DOHH2 (cell line): ENCODE data around the gene MON2.

Experiments
- EZH2phosphoT487 ChIP-seq: fragments of 200-600 bp; sonication (generic); IDR thresholded peaks from 2 replicates; pipeline ENCODE4 v1.6.1; 2017; ENCODE audit warnings: borderline replicate concordance, mild to moderate bottlenecking, antibody characterized with exemption, low read length, moderate library complexity, mixed read lengths
- TF ChIP-seq, protein P1 (sequence below): fragments of 200-600 bp; sonication (generic); IDR thresholded peaks from one replicate; pipeline ENCODE4 v1.5.1; 2014; ENCODE audit warnings: antibody characterized with exemption, mild to moderate bottlenecking, low read depth, low read length; ENCODE audit not compliant: poor library complexity, severe bottlenecking

DNA sequence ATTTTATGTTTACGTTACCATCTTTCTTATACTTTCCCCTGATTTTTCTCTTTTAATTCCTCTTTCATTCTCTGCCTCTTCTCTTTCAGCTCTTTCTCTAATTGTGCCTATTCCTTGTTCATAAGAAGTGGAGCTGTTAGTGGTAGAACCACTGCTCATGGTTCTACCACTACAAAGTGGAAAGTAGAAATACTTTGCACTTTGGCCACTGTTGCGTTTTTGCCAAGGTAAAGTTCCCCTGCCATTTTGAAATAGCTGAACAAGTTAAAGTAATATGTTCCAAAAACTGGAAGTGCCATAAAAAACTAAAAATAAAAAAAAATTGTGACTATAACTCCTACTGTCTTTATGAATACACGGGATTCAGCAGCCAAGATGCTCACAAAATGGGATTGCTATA is 130.6 kb downstream of the MON2 start:
- TF ChIP-seq, protein P1, sequence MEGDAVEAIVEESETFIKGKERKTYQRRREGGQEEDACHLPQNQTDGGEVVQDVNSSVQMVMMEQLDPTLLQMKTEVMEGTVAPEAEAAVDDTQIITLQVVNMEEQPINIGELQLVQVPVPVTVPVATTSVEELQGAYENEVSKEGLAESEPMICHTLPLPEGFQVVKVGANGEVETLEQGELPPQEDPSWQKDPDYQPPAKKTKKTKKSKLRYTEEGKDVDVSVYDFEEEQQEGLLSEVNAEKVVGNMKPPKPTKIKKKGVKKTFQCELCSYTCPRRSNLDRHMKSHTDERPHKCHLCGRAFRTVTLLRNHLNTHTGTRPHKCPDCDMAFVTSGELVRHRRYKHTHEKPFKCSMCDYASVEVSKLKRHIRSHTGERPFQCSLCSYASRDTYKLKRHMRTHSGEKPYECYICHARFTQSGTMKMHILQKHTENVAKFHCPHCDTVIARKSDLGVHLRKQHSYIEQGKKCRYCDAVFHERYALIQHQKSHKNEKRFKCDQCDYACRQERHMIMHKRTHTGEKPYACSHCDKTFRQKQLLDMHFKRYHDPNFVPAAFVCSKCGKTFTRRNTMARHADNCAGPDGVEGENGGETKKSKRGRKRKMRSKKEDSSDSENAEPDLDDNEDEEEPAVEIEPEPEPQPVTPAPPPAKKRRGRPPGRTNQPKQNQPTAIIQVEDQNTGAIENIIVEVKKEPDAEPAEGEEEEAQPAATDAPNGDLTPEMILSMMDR = no peak
- TF ChIP-seq EZH2phosphoT487 = no peak
